NB4 (cell line): ENCODE data around the gene NACC2.

Experiments used
- DNase-seq: peaks from one replicate; pipeline ENCODE4 v3.0.0; 2010; ENCODE audit warnings: low read depth
- H3K4me3 ChIP-seq: one replicate; pipeline ENCODE4 v1.5.1; 2011; ENCODE audit warnings: mild to moderate bottlenecking, low read depth, low read length, moderate library complexity
- MYC ChIP-seq: IDR thresholded peaks from 2 replicates; pipeline ENCODE4 v1.6.1; 2011; ENCODE audit warnings: low read depth, low read length
- POLR2A ChIP-seq: IDR thresholded peaks from 2 replicates; pipeline ENCODE4 v1.6.1; 2011; ENCODE audit warnings: mild to moderate bottlenecking; ENCODE audit not compliant: insufficient read length; ENCODE audit errors: extremely low read depth
- TF ChIP-seq, protein P1 (sequence below): IDR thresholded peaks from 2 replicates; pipeline ENCODE4 v1.6.1; 2011; ENCODE audit warnings: low read depth, low read length
- TF ChIP-seq, protein P2 (sequence below): IDR thresholded peaks from one replicate; pipeline ENCODE4 v1.5.1; 2012; ENCODE audit warnings: low read depth, low read length

The NACC2 gene

DNA sequence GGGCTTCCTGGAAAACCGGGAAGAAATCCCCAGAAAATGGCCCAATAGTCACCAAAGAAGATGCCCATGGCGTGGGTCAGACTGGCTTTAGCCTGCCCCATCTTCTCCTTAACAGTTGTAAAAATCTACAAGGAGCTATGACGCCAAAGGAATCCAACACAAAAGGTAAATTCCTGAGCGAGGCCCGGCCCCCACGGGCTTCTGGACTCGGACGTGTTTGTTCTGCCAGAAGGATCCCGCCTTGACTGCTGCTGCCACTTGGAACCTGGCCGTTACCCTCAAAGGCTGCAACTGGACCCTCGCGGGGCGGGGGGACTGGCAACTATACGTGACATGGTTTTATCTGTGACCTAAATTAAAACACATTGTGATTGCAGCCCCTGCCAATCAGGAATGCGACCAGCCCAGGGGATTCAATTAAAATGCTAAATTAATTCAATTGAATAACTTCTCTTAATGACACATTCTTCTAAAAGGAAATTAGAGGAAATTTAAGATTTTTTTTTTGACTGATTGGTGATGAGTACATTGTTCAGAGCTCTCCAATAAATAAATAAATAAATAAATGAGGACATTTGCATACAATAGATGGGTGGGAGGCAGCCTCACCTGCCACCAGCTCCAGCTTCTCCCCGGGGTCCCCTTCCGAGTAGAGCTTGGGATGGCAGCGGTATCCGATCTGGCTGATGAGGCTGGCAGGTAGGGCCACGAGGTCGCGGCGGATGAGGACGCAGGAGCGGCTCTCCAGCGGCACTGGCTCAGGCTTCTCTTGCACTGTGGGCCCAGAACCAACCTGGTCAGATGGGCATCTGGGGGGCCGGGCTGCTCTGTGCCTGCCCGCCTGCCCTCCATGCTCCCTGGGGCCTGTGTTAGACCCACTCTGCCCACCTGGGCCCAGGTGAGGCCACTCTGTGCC, 79.2 kb downstream of the NACC2 start:
- DNase-seq: no peak
- no peak overlapping the region for H3K4me3 ChIP-seq
- no peak for TF ChIP-seq POLR2A
- TF ChIP-seq, protein P1, sequence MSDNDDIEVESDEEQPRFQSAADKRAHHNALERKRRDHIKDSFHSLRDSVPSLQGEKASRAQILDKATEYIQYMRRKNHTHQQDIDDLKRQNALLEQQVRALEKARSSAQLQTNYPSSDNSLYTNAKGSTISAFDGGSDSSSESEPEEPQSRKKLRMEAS: no peak
- no peak for TF ChIP-seq MYC
- TF ChIP-seq, protein P2, sequence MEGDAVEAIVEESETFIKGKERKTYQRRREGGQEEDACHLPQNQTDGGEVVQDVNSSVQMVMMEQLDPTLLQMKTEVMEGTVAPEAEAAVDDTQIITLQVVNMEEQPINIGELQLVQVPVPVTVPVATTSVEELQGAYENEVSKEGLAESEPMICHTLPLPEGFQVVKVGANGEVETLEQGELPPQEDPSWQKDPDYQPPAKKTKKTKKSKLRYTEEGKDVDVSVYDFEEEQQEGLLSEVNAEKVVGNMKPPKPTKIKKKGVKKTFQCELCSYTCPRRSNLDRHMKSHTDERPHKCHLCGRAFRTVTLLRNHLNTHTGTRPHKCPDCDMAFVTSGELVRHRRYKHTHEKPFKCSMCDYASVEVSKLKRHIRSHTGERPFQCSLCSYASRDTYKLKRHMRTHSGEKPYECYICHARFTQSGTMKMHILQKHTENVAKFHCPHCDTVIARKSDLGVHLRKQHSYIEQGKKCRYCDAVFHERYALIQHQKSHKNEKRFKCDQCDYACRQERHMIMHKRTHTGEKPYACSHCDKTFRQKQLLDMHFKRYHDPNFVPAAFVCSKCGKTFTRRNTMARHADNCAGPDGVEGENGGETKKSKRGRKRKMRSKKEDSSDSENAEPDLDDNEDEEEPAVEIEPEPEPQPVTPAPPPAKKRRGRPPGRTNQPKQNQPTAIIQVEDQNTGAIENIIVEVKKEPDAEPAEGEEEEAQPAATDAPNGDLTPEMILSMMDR: no peak

DNA sequence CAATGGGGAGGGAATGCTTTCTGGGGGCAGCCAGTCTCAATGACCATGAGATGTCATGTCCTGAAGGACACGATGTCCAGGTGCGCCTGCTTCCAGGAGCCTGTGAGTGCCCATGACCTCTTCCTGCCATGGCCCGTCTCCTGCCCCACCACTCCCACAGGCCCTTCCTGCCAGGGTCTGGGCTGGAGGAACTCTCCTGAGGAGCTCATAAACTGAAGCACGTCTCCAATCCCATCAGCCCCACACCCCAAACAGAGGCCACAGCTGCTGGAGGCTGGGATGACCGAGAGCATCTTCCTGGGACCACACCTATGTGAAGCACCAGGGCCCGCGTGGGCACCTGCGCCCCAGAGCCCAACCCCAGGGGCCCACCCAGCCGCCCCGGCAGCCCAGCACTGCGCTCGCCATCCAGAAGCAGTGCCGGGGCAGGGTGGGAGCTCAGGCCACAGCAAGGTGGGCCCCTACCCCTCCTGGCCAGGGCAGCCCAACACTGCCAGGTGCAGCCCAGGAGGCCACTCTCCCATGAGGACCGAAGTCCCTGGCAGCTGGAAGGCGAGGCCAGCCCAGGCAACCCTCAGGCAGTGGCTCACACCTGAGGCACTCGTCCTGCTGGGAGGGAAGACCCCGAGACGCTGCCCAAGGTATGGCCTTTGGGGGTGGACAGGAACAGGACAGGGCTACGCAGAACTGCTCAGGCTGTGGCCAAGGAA, 80.0 kb downstream of the NACC2 start:
- no peak overlapping the region for H3K4me3 ChIP-seq
- TF ChIP-seq MYC (no peak), POLR2A (no peak)
- TF ChIP-seq, protein P1: no peak
- TF ChIP-seq, protein P2: no peak
- no peak for DNase-seq

DNA sequence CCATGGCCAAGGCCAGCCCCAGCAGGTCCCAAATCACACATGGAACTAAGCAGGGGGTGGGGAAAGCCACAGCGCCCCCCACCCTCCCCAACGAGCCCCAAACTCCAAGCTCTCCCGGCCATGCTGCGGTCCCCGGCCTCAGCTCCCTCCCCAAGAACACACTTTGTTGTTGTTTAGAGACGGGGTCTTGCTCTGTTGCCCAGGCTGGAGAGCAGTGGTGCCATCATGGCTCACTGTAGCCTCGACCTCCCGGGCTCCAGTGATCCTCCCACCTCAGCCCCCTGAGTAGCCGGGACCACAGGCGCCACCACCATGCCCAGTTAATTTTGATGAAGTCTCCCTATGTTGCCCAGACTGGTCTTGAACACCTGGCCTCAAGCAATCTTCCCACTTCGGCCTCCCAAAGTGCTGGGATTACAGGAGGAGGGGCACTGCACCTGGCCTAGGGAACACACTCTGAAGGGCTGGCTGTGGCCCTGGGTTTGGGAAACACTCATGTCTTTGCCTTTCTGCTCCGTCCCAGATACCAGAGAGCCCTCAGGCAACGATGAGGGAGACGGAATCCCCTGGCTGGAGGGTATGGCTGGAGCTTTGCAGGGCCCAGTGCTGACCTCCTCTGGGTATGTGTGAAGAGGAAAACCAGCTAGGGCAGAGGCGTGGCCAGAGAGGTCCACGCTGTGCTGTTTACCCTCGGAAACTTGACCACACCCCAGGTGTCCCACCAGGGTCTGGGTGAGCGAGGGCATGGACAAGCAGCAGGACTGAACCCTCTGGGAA, 80.8 kb downstream of the NACC2 start:
- TF ChIP-seq, protein P2: no peak
- TF ChIP-seq, protein P1: no peak
- TF ChIP-seq POLR2A (no peak), MYC (no peak)
- no peak overlapping the region for H3K4me3 ChIP-seq
- no peak for DNase-seq

DNA sequence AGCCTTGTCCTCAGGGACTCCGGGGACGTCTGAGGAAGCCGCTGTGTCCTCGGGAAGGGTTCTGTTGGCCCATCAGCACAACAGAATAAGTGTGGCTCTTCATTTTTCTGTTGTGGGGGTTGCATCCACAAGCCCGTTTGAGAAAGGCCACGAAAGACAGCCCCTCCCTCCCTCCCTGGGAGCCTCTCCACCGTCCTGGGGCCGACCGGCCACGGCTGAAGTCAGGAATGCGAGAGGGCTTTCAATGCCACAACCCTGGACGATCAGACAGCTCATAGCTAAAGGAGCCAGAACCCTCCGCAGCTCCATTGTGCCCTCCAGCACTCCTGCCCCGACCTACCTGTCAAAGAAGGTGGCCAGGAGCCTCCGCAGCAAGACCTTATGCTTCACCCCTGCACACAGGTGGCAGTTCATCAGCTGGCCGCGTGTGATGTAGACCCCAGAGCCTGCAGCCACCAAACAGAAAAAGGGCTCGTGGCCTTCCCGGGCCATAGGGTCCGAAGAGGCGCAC, 81.5 kb downstream of the NACC2 start:
- no peak overlapping the region for H3K4me3 ChIP-seq
- TF ChIP-seq, protein P1: no peak
- TF ChIP-seq MYC: no peak
- TF ChIP-seq POLR2A: no peak
- TF ChIP-seq, protein P2: no peak
- no peak for DNase-seq

DNA sequence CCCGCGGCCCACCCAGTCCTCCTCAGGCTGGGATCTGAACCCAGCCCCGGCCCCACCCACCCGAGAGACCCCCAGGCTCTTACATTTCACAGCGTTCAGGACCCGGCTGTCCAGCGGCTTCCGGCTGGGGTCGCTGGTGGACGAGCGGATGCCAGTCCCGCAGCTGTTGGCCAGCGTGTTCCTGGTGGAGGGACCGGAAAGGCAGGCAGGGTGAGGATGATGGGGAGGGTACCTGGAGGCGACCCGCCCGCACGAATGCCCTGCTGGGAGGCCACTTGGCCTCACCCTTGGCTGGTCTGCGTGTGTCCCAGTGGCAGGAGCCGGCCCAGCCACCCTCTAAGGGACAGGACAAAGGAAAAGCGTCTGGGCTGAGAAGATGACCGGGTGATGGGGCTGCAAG, 82.0 kb downstream of the NACC2 start:
- no peak overlapping the region for H3K4me3 ChIP-seq
- DNase-seq: no peak
- TF ChIP-seq, protein P1: no peak
- TF ChIP-seq, protein P2: no peak
- TF ChIP-seq MYC (no peak), POLR2A (no peak)
